Measurements from ENCODE around the gene DDX54. TPM values are rescaled to one million over a fixed set of nuclear protein-coding genes. Genes with fewer than 3 reads are reported as not detected.

DDX54 gene
- total and polyA plus RNA-seq, 4 donors: 17.9 to 75.3 (median 51.9) TPM

GRCh38 chr12:113186666-113187325, 1.5 kb upstream of the DDX54 start:
- no peak for ATAC-seq (ENCODE audit: insufficient read depth, low FRiP score)
- H3K4me1 ChIP-seq (ENCODE audit: control insufficient read depth in 5 of 5, insufficient read depth in 5 of 5, low read length in 5 of 5): peaks cover 0 to 14% (median 10%) of the 10 kb centered on the region in 5 donors
- 86 to 93% methylated on average over 16 of the region's 16 CpGs for WGBS, 2 donors
- no peak for DNase-seq
- no peaks in the 10 kb centered on the region for H3K27me3 ChIP-seq (ENCODE audit: control insufficient read depth in 3 of 3, insufficient read depth in 3 of 3, low read length in 2 of 3)
- H3K9ac ChIP-seq (ENCODE audit: insufficient read depth in 1 of 2, low read length in 2 of 2): peak overlapping the region; percentile 25 to 86
- H3K27ac ChIP-seq (ENCODE audit: low read depth in 1 of 2, low read length in 1 of 2): peak overlapping the region in 1 of 2 donors; percentile 35
- no peak for TF ChIP-seq CTCF (IDR thresholded peaks at IDR 0.05; ENCODE audit: control extremely low read depth, extremely low read depth)
- H3K36me3 ChIP-seq (ENCODE audit: control insufficient read depth in 4 of 4, insufficient read depth in 4 of 4, low read length in 4 of 4): peaks cover 0 to 15% (median 12%) of the 10 kb centered on the region in 4 donors
- no peak overlapping the region for H3K4me3 ChIP-seq
- no peaks in the 10 kb centered on the region for H3K9me3 ChIP-seq (ENCODE audit: control insufficient read depth in 4 of 4, insufficient read depth in 3 of 4, low read length in 3 of 4)

- DNase-seq (peak in 2 of 3 donors; percentile 44 to 53), ATAC-seq (ENCODE audit: insufficient read depth, low FRiP score) (no peak)
- peak overlapping the region; percentile 89 for H3K4me3 ChIP-seq
- H3K27me3 ChIP-seq (ENCODE audit: control insufficient read depth in 3 of 3, insufficient read depth in 3 of 3, low read length in 2 of 3): no peaks in the 10 kb centered on the region
- 8 to 14% methylated on average over 11 of the region's 11 CpGs for WGBS, 2 donors
- H3K9me3 ChIP-seq (ENCODE audit: control insufficient read depth in 4 of 4, insufficient read depth in 3 of 4, low read length in 3 of 4): no peaks in the 10 kb centered on the region
- peak overlapping the region; percentile 90 to 99 for H3K27ac ChIP-seq (ENCODE audit: low read depth in 1 of 2, low read length in 1 of 2)
- H3K4me1 ChIP-seq (ENCODE audit: control insufficient read depth in 5 of 5, insufficient read depth in 5 of 5, low read length in 5 of 5): peaks cover 0 to 14% (median 10%) of the 10 kb centered on the region in 5 donors
- no peak for TF ChIP-seq CTCF (IDR thresholded peaks at IDR 0.05; ENCODE audit: control extremely low read depth, extremely low read depth)
- peaks cover 0 to 15% (median 6%) of the 10 kb centered on the region in 4 donors for H3K36me3 ChIP-seq (ENCODE audit: control insufficient read depth in 4 of 4, insufficient read depth in 4 of 4, low read length in 4 of 4)
- H3K9ac ChIP-seq (ENCODE audit: insufficient read depth in 1 of 2, low read length in 2 of 2): peak overlapping the region; percentile 86 to 90
These were observed 721 bp upstream of the DDX54 start for GRCh38 chr12:113186033-113186365.

- Histone ChIP-seq H3K9ac (ENCODE audit: insufficient read depth in 1 of 2, low read length in 2 of 2) (peak overlapping the region; percentile 83 to 90), H3K27me3 (ENCODE audit: control insufficient read depth in 3 of 3, insufficient read depth in 3 of 3, low read length in 2 of 3) (no peaks in the 10 kb centered on the region), H3K4me1 (ENCODE audit: control insufficient read depth in 5 of 5, insufficient read depth in 5 of 5, low read length in 5 of 5) (peaks cover 0 to 14% (median 10%) of the 10 kb centered on the region in 5 donors), H3K9me3 (ENCODE audit: control insufficient read depth in 4 of 4, insufficient read depth in 3 of 4, low read length in 3 of 4) (no peaks in the 10 kb centered on the region), H3K4me3 (peak overlapping the region; percentile 89), H3K36me3 (ENCODE audit: control insufficient read depth in 4 of 4, insufficient read depth in 4 of 4, low read length in 4 of 4) (peaks cover 0 to 16% (median 9%) of the 10 kb centered on the region in 4 donors), H3K27ac (ENCODE audit: low read depth in 1 of 2, low read length in 1 of 2) (peak overlapping the region; percentile 90 to 99)
- 0% methylated on average over 20 of the region's 20 CpGs for WGBS, 2 donors
- ATAC-seq (ENCODE audit: insufficient read depth, low FRiP score) (peak; percentile 85), DNase-seq (peak; percentile 91 to 94 (median 94))
- TF ChIP-seq CTCF (IDR thresholded peaks at IDR 0.05; ENCODE audit: control extremely low read depth, extremely low read depth): no peak
These were observed 438 bp downstream of the DDX54 start for GRCh38 chr12:113184900-113185179.

All from lung (tissue), 12 donors.